HG02763 (cell line): ENCODE measurements around the gene CTSD.
A peak's percentile ranks its signal among the peaks of the same experiment; 100 is the strongest.
"Not testable (repeated sequence)": the region's sequence is repeated elsewhere in the genome, so short reads cannot be mapped to it uniquely, and the experiment has no call there.

ENCODE experiments used
- ATAC-seq: cut with Tn5 transposase; IDR thresholded peaks from one replicate; pipeline ENCODE4 v1.9.1; 2021; ENCODE audit warnings: mild to moderate bottlenecking, moderate library complexity; ENCODE audit not compliant: unreplicated experiment

The CTSD gene

GRCh38 chr11:1770528-1770927, 6.8 kb upstream of the CTSD start:
- ATAC-seq = no peak

- ATAC-seq = no peak
Observed at GRCh38 chr11:1770061-1770460, 6.3 kb upstream of the CTSD start.

- ATAC-seq = not testable (repeated sequence)
Observed at GRCh38 chr11:1769304-1769936, 5.7 kb upstream of the CTSD start.

- no peak for ATAC-seq
Observed at GRCh38 chr11:1768141-1768469, 4.4 kb upstream of the CTSD start.

- ATAC-seq = no peak
Observed at GRCh38 chr11:1767399-1768140, 3.8 kb upstream of the CTSD start.

- no peak for ATAC-seq
Observed at GRCh38 chr11:1766719-1767398, 3.1 kb upstream of the CTSD start.

- ATAC-seq = no peak
Observed at GRCh38 chr11:1765871-1766718, 2.4 kb upstream of the CTSD start.

- peak; percentile 14 for ATAC-seq
Observed at GRCh38 chr11:1763336-1763795, 361 bp downstream of the CTSD start.

GRCh38 chr11:1762537-1763302, 1.0 kb downstream of the CTSD start:
- no peak for ATAC-seq

- no peak for ATAC-seq
Observed at GRCh38 chr11:1761857-1762536, 1.7 kb downstream of the CTSD start.

- no peak for ATAC-seq
Observed at GRCh38 chr11:1761110-1761856, 2.4 kb downstream of the CTSD start.

GRCh38 chr11:1760351-1761109, 3.2 kb downstream of the CTSD start:
- ATAC-seq = no peak

GRCh38 chr11:1759851-1760220, 3.9 kb downstream of the CTSD start:
- no peak for ATAC-seq

GRCh38 chr11:1759151-1759850, 4.4 kb downstream of the CTSD start:
- ATAC-seq = no peak

- no peak for ATAC-seq
Observed at GRCh38 chr11:1758611-1759150, 5.0 kb downstream of the CTSD start.

GRCh38 chr11:1757861-1758610, 5.7 kb downstream of the CTSD start:
- ATAC-seq = no peak
